Stimulated activated CD4-positive, alpha-beta T cell treated with anti-CD3 and anti-CD28 coated beads, Interleukin-1b, Interleukin-23, amount 100 ng/mL, for 1 hour (primary cell): ENCODE results near the gene NID1.

Experiments used
- DNase-seq, 2 donors: peaks; one replicate each; pipeline ENCODE4 v3.0.0-alpha.2; 2020; ENCODE audit warnings: low read depth in 2 of 2

Gene NID1

GRCh38 chr1:236065509-236066005, 667 bp upstream of the NID1 start:
- DNase-seq: no peak

DNA sequence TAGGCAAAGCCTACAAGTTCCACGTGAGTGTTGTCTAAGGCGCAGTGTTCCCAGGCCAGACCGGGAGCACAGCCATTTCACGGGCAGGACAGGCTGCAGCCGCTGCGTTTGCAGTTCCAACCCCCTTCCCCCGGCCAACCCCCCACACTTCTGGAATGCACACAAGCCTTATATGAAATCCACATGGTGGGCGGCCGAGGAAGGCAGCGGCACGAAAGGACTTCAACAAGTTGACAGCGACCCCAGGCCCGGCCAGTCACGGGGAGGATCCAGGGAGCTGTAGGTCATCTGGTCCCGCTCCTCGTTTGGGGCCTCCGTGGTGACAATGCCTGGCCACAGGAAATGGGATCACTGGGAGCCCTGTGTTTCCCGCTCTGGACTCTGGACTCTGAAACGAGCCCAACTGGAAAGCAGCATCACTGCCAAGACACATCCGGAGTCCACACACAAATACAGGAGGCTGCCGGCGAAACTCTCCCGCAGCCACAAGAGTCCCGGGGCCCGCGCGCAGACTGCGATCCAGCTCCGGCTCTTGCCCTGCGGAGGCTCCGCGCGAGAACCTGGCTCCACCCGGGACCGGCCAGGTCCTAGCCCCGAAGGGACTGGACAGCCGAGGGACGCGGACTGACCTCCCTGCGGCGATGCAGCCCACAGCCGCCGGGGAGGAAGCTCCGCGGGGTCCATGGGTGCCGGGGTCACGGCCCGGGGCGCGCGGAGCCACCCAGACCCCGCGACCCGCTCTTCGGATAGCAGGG, 794 bp downstream of the NID1 start:
- no peak for DNase-seq

GRCh38 chr1:236063551-236063918, 1.4 kb downstream of the NID1 start:
- DNase-seq: no peak

- DNase-seq: no peak
Observed at GRCh38 chr1:236060286-236060685, 4.6 kb downstream of the NID1 start.

- no peak for DNase-seq
Observed at GRCh38 chr1:236059011-236059410, 5.9 kb downstream of the NID1 start.

DNA sequence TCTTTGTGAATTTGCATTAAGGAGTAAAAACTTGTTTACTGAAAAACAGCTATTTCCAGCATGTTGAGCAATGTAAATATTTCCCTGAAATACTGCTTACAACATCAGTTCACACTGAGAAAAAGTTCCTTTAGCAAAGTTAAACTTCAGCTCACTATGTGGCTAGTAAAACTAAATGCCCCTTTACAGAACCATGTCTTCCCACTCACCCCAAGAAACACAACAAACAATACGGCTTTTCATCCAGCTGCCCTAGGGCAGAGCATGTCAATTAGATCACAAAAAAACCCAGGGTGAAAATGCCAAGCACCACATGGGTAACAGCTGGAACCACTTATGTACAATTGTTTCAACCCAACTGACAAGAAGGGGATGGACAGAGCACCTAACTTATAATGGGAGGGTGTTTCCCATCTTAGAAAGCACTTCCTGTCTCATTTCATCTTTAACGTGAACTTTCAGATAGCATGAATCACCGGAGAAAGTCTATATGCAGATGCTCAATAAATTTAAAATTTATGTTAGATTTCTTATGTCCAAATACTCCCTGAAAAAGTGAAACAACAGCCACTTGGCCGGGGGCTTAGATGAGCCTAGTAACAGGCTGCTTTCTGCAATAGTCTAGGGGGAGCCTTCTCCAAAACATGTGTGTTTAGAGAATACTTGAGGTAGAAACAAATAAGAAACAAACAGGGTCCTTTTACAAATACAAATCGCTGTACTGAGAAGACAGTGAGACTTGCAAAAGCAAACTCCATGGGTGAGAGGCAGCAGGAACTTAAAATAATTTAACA, 6.6 kb downstream of the NID1 start:
- DNase-seq: no peak

DNA sequence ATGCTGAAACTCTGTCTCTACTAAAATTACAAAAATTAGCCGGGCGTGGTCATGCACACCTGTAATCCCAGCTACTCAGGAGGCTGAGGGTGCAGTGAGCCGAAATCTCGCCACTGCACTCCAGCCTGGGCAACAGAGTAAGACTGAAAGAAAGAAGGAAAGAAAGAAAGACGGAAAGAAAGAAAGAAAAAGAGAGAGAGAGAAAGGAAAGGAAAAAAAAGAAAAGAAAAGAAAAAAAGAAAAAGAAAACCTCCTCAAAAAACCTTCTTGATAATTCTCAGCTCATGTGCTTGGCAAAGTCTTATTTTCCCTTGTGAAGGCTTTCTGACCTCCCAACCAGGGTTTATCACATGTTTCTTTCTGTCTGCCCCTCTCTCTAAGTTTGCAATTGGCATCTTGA, 7.3 kb downstream of the NID1 start:
- no peak for DNase-seq

DNA sequence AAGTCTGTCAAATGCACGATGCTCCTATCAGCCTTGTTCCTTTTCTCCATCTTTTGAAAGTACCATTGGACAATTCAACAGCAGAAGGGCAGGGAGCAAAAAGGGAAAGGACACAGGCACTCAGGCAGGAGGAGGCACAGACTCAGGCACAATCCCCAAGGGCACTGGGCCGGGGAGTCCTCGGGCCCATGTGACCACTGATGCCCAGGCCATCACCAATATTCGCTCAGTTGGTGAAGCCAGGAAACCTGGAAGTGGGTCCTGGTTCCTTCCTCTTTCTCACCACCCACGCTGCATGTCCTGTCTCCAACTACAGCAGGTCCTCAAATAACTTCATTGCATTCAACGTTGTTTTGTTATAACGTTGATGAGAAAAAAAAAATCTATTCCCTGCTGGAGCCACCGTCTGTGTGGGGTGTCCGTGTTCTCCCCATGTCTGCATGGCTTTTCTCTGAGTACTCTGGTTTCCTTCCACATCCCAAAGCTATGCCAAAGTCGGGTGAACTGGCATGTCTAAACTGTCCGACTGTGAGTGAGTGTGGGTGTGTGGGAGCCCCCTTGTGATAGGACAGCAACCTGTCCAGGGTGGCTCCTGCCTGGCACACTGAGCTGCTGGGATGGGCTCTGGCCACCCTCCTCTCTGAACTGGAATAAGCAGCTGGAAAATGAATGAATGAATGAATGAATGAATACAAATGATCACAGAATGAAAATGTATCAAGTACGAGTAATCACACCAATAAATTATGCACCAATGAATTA, 12.5 kb downstream of the NID1 start:
- DNase-seq: no peak

- no peak for DNase-seq
Observed at GRCh38 chr1:236051242-236051791, 13.6 kb downstream of the NID1 start.

GRCh38 chr1:236045771-236046170, 19.1 kb downstream of the NID1 start:
- no peak for DNase-seq

- DNase-seq: no peak
Observed at GRCh38 chr1:236044341-236044740, 20.5 kb downstream of the NID1 start.

DNA sequence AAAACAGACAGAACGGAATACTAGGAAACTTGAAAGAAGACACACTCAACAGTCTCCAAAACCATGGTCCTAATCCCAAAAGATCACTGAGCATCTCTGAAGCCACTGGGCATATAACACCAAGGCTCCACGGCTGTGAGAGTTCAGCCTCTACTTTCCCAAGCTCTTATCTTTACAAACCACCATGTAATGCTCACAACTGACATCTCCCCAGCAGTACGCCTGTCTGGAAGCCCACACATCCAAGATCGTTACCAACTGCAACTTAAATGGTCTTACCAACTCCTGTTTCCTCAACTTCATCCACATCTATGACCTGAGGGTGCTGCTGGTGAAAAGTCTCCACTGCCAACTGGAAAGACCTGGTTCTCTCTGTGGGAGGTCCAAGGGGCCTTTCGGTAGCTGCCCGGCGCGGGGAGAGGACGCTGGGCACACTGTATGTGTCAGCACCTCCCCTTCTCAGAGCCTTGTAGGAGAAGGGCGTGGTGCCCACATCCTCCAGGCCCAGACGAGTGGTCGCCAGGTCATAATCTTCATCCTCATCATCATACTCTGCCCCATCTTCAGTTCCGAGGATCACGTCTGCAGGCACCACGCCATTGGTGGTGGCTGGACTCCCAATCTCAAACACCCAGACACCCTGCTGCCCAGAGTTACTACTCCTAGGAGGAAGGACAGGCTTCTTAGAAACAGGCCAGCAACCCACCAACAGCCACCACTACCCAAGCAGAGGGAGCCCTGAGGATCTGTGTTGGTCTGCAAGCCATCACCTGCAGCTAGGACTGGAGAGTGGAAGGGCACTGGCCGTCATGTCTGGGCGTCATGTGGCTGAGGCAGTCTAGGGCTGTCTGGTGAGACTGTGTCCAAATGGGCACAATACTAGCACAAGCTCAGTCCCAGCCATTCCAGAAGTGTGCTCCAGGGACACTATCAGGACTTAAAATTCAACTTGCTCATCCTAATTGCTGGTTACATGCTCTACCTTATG, 23.0 kb downstream of the NID1 start:
- no peak for DNase-seq

DNA sequence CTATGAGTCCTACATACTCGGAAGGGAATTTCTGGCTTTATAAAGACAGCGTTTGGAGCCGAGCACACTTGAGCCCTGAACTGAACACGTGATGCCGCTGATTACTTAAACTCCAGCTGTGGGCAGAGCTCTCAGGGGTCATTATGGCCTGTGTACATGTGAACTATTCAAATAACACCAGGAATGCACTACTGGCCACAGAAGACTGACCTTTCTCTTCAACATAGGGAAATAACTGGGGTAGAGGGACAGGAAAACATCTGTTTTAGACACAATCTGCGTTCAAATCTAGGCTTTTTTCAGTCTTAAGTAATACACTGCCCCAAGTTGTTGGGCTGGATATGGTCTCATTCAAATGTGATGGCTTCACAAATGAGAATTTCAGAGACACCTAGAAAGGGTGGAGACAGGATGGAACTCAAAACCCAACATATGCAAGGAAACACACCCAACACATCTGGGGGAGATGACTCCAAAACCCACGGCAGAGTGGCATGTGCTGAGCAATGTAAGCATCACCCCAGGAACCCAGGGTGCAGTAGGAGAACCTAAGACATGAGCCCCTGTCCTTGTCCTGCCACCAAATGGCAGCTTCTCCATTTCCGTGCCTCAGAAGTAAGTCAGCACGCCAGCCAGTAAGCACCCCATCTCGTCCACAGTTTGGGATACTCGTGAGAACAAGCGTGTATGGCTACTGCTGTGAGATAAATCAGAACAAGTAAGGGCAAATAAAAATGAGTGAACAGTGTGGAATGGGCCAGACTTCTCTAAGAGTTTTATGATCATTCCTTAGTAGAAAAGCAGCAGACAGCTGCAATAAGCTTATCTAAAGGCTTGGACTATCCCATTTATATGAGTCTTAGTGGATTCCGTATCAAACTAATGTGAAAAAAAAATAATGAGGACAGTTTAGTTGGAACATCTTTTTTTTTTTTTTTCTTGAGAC, 24.9 kb downstream of the NID1 start:
- no peak for DNase-seq

DNA sequence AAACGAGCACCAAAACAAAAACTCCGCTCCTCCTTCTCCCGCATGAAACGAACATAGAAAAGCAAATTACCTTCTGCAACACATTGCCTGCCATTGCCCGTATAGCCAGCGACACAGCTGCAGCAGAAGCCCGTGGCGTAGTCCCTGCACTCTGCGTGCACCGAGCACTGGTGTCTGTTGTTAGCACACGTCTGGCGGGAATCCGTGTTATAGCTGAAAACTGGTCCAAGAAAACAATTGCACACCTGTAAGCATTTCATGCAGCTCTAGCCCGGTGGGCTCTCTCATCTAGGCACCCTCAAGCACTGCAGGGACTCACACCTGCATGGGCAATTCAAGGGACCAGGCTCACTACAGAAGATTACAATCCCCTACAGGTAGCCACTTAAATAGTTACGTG, 26.9 kb downstream of the NID1 start:
- no peak for DNase-seq

- DNase-seq: no peak
Observed at GRCh38 chr1:236035681-236036101, 29.2 kb downstream of the NID1 start.

GRCh38 chr1:236033336-236033735, 31.6 kb downstream of the NID1 start:
- DNase-seq: no peak

GRCh38 chr1:236030534-236030933, 34.4 kb downstream of the NID1 start:
- no peak for DNase-seq

- DNase-seq: no peak
Observed at GRCh38 chr1:236029428-236029940, 35.4 kb downstream of the NID1 start.

- no peak for DNase-seq
Observed at GRCh38 chr1:236027104-236027503, 37.8 kb downstream of the NID1 start.
